GM21390 (cell line): ENCODE measurements around the gene HCAR2.
"Not testable (repeated sequence)": the region's sequence is repeated elsewhere in the genome, so short reads cannot be mapped to it uniquely, and the experiment has no call there.

ENCODE experiments used
- ATAC-seq: cut with Tn5 transposase; IDR thresholded peaks from one replicate; pipeline ENCODE4 v1.9.1; 2021; ENCODE audit not compliant: unreplicated experiment

HCAR2 gene

DNA sequence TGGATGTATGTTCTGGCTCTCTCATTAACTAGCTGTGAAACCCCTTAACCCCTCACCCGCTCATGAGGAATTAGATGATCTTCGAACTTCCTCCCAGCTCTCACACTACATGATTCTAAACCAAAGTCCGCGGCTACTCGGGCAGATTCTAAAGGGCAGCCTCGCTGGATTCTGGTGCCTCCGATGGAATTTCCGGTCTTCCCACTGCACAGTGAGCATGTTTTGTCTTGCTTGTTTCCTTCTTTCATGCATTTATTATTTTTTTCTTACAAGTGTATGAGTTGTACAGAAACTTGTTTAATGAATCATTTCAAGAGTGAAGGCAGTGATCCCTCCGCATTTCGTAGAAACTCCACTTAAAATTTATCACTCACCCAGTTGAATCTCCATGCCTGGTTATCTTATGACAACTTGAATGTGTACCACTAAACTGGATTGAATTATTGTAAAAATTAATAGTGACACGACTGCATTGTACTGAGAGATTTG, 17.9 kb upstream of the HCAR2 start:
- ATAC-seq: no peak

- ATAC-seq: not testable (repeated sequence)
Observed at GRCh38 chr12:122716658-122717057, 13.5 kb upstream of the HCAR2 start, which contains the start of gene HCAR3. TSS of gene HCAR3 (minus strand) at chr12:122716811. CDS start at chr12:122716737, 74 bp downstream.

GRCh38 chr12:122715211-122715610, 12.1 kb upstream of the HCAR2 start:
- ATAC-seq: not testable (repeated sequence)

- not testable (repeated sequence) for ATAC-seq
Observed at GRCh38 chr12:122713491-122714188, 10.5 kb upstream of the HCAR2 start.

GRCh38 chr12:122711266-122711665, 8.1 kb upstream of the HCAR2 start:
- not testable (repeated sequence) for ATAC-seq

GRCh38 chr12:122710341-122710740, 7.2 kb upstream of the HCAR2 start:
- not testable (repeated sequence) for ATAC-seq

DNA sequence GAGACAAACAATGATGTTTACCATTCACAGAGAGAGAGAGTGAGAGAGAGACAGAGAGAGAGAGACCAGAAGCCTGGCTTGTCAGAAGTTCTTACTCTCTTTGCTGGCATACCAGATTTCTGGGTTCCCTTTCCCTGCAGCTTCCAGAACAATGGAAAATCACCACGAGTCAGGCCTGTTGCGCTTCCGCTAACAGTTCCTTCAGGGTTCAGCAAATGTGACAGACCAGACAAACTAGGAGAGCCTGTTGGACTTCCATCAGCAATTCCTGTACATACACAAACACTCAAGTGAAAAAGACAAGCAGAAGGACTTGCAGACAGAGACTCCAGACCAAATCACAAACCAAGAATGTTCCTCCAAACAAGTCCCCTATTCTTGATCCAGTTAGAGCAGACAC, 6.1 kb upstream of the HCAR2 start:
- ATAC-seq: not testable (repeated sequence)

- ATAC-seq: not testable (repeated sequence)
Observed at GRCh38 chr12:122703841-122704240, 684 bp upstream of the HCAR2 start.

DNA sequence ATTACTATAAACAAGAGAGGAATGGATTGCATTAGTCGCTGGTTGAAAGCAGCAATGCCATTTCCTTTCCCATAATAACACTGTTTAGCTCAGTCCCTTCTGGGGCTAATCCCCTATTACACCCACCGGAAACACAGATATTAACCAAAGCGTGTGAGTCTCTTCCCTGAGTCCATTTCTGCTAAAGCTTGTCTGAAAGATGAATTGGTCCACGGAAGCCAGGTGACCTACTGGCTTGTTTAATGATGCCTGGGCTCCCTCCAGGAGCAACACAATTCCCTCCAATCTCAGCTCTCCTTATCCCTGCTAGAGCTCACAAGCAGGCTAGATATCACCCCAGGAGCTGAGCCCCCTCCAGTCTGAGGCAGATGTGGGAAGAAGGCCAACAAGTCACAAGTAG, 1.7 kb downstream of the HCAR2 start:
- ATAC-seq: not testable (repeated sequence)

DNA sequence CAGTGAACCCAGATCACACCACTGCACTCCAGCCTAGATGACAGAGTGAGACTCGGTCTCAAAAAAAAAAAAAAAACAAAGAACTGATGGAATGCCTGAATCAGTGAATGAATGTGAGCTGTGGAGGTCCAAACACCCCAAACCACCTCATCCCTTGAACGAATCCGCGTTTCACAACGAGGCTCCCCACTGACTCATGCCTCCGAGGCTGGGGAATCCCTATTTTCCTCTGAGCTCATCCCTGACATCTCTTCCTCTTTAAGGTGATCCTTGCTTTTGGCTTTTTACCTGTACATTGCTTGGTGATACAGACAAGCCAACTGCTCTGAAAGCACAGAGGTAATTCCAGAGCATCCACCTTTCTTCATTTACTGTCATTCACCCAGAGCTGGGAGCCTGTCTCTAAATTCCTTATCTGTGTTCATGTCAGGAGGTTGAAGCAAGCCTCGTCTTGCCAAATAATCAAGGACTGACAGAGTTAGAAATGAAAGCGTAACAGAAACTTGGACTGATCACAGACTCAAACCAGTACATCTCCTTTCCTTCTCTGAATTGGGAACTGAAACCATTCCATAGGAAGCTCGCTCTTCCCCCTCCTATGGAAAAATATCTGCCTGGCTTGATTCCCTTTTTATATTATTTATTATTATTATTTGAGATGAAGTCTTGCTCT, 3.0 kb downstream of the HCAR2 start:
- ATAC-seq: not testable (repeated sequence)

DNA sequence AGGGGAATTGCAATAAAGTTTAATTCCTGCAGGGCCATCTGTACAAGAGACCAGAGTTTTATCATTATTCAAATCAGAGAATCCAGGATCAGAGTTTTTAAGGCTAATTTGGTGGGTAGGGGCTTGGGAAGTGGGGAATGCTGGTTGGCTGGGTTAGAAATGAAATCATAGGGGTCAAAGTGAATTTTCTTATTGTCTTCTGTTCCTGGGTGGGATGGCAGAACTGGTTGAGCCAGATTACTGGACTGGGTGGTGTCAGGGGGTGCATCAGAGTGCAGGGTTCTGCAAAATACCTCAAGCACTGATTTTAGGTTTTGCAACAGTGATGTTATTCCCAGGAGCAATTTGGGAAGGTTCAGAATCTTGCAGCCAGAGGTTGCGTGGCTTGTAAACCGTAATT, 6.2 kb downstream of the HCAR2 start:
- ATAC-seq: not testable (repeated sequence)

GRCh38 chr12:122691566-122691965, 11.6 kb downstream of the HCAR2 start:
- ATAC-seq: no peak

DNA sequence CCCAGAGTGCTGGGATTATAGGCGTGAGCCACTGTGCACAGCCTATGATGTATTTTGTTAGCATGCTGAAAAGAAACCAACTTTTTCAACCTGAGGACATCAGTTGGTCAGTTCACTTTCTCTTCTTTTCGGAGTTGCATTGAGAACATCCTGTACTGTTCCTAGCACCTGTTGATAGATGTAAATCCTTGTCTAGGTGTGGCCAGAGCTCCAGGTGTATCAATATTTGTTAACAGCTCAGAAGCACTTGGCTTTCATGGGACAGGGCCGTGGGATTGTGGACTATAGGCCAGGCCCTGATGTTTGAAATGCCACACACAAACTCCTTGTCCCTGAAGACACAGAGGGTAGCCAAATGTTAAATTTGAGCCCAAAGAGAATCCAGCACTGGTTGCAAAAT, 14.9 kb downstream of the HCAR2 start:
- no peak for ATAC-seq

- ATAC-seq: no peak
Observed at GRCh38 chr12:122687086-122687485, 16.1 kb downstream of the HCAR2 start.

DNA sequence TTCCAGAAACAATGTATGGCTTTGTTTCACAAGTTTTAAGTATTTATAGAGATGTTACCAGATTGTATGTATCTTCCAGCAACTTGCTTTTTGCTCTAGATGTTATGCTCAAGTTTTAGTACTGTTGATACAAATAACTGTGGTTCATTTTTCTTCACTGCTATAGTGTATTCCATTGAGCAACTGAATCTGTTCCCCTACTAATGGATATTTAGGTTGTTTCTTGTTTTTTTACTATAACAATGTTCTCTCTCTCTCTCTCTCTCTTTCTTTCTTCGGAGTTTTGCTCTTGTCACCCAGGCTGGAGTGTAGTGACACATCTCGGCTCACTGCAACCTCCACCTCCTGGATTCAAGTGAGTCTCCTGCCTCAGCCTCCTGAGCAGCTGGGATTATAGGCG, 16.6 kb downstream of the HCAR2 start:
- no peak for ATAC-seq

- no peak for ATAC-seq
Observed at GRCh38 chr12:122684297-122684813, 18.8 kb downstream of the HCAR2 start.

DNA sequence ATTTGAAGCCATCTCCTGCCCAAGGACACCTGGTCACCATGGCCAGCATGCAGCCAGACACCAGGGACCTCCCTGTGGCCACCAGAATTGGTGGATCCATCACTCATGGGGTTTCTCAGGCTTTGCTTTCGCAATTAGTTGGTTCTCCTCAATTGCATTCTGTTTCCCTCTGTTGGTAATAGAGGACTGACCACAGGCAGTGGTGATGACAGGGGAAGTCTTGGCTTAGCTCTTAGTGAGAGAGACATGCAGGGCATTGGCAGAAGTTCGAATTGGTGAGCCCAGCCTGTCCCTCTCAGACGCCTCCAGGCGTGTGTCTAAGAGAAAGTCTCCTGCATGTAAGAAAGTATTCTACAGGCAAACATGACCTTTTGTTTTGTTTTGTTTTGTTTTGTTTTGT, 21.3 kb downstream of the HCAR2 start:
- no peak for ATAC-seq

- ATAC-seq: not testable (repeated sequence)
Observed at GRCh38 chr12:122680989-122681388, 22.2 kb downstream of the HCAR2 start.

DNA sequence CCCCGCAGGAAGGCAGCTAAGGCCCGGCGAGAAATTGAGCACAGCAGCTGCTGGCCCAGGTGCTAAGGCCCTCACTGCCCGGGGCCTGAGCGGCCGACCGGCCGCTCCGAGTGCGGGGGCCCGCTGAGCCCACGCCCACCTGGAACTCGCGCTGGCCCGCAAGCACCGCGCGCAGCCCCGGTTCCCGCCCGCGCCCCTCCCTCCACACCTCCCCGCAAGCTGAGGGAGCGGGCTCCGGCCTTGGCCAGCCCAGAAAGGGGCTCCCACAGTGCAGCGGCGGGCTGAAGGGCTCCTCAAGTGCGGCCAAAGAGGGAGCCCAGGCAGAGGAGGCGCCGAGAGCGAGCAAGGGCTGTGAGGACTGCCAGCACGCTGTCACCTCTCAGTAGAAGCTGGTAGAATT, 26.4 kb downstream of the HCAR2 start:
- ATAC-seq: not testable (repeated sequence)

GRCh38 chr12:122676015-122676414, 27.1 kb downstream of the HCAR2 start:
- ATAC-seq: not testable (repeated sequence)

GRCh38 chr12:122672515-122672914, 30.6 kb downstream of the HCAR2 start:
- ATAC-seq: no peak
